B cell (primary cell): ENCODE results near the gene IL17REL. TPM values are rescaled to one million over a fixed set of nuclear protein-coding genes. Genes with fewer than 3 reads are reported as not detected.

Experiments
- ATAC-seq: fragments of 200-7000 bp; cut with Tn5 transposase; one replicate; pipeline ENCODE4 v1.10.0; 2021; ENCODE audit warnings: low read depth, mild to moderate bottlenecking, moderate number of reproducible peaks, moderate library complexity
- CTCF ChIA-PET: fragments of 350-600 bp; sonication (Branson Sonifier 250); formaldehyde crosslinking; loops from one replicate; lab custom pipeline; 2021; ENCODE audit warnings: antibody characterized with exemption, inconsistent platforms; lab: Charles Lee
- POLR2A ChIA-PET: fragments of 350-600 bp; sonication (Branson Sonifier 250); formaldehyde crosslinking; loops from one replicate; lab custom pipeline; 2021; ENCODE audit warnings: antibody characterized with exemption; lab: Charles Lee
- DNase-seq: peaks from one replicate; pipeline ENCODE4 v3.0.0; 2013
- H2AFZ ChIP-seq: 2 replicates; pipeline ENCODE4 v1.6.1; 2012; ENCODE audit warnings: mild to moderate bottlenecking, low read depth, low read length; ENCODE audit not compliant: insufficient read depth, poor library complexity, severe bottlenecking
- H3K27ac ChIP-seq, 2 donors: 1 replicate in 1 of 2; 2 replicates in 1 of 2; pipeline ENCODE4 v1.5.1; 2012 to 2013; ENCODE audit warnings: low read length in 2 of 2, mild to moderate bottlenecking in 2 of 2, moderate library complexity in 1 of 2
- H3K27me3 ChIP-seq, 4 experiments: fragments of 200-600 bp in 1 of 4; sonication (generic) in 1 of 4; replicated peaks in 1 of 4; 1 replicate in 2 of 4; 2 replicates in 2 of 4; pipeline versions ENCODE4 v1.6.1 to v1.7.0; 2013 to 2016; ENCODE audit warnings: low read length in 3 of 4, mild to moderate bottlenecking in 2 of 4, mixed read lengths in 1 of 4, moderate library complexity in 1 of 4; ENCODE audit not compliant: insufficient read depth in 4 of 4, control insufficient read depth in 3 of 4; ENCODE audit errors: control extremely low read depth in 1 of 4
- H3K36me3 ChIP-seq, 2 experiments: replicated peaks in 1 of 2; 1 replicate in 1 of 2; 2 replicates in 1 of 2; pipeline versions ENCODE4 v1.6.1 to v1.7.1; 2013; ENCODE audit warnings: low read length in 1 of 2; ENCODE audit not compliant: insufficient read depth in 2 of 2, control insufficient read depth in 1 of 2; ENCODE audit errors: control extremely low read depth in 1 of 2, extremely low read depth in 1 of 2
- H3K4me1 ChIP-seq, 2 donors: fragments of 200-600 bp in 1 of 2; sonication (generic) in 1 of 2; 1 replicate in 1 of 2; 2 replicates in 1 of 2; pipeline versions ENCODE4 v1.5.1 to v1.6.1; 2013 to 2017; ENCODE audit warnings: low read length in 2 of 2; ENCODE audit not compliant: control insufficient read depth in 2 of 2, insufficient read depth in 2 of 2
- H3K4me2 ChIP-seq: replicated peaks from 2 replicates; pipeline ENCODE3; 2012; ENCODE audit warnings: mild to moderate bottlenecking, low read depth, low read length; ENCODE audit not compliant: poor library complexity, severe bottlenecking
- H3K4me3 ChIP-seq, 5 experiments: fragments of 200-600 bp in 1 of 5; sonication (generic) in 1 of 5; 1 replicate in 3 of 5; 2 replicates in 2 of 5; pipeline versions ENCODE4 v1.5.1 to v1.7.0; 2011 to 2016; ENCODE audit warnings: low read length in 4 of 5, mild to moderate bottlenecking in 4 of 5, low read depth in 2 of 5, control low read depth in 1 of 5, moderate library complexity in 1 of 5; ENCODE audit not compliant: insufficient read depth in 1 of 5; ENCODE audit errors: control extremely low read depth in 1 of 5, extremely low read depth in 1 of 5
- H3K79me2 ChIP-seq: fragments of 200-600 bp; sonication (generic); one replicate; pipeline ENCODE4 v1.6.0; 2016; ENCODE audit warnings: low read length; ENCODE audit not compliant: control insufficient read depth, insufficient read depth
- H3K9ac ChIP-seq: fragments of 200-600 bp; sonication (generic); 2 replicates; pipeline ENCODE4 v1.6.1; 2017; ENCODE audit warnings: mild to moderate bottlenecking, low read length, moderate library complexity
- H3K9me3 ChIP-seq, 3 donors: one replicate each; pipeline versions ENCODE4 v1.6.1 to v1.7.1; 2013; ENCODE audit warnings: low read length in 2 of 3; ENCODE audit not compliant: control insufficient read depth in 2 of 3, insufficient read depth in 1 of 3; ENCODE audit errors: control extremely low read depth in 1 of 3
- H4K20me1 ChIP-seq: 2 replicates; pipeline ENCODE4 v1.6.0; 2012; ENCODE audit warnings: mild to moderate bottlenecking, low read length; ENCODE audit not compliant: insufficient read depth, control insufficient read depth, poor library complexity, severe bottlenecking
- H3K27ac Mint-ChIP-seq: one replicate; pipeline ENCODE4 v1.8.0; 2021; ENCODE audit warnings: mixed read lengths
- H3K27me3 Mint-ChIP-seq: one replicate; pipeline ENCODE4 v1.8.0; 2021; ENCODE audit warnings: mixed read lengths
- H3K4me1 Mint-ChIP-seq: one replicate; pipeline ENCODE4 v1.8.0; 2021; ENCODE audit warnings: mixed read lengths
- H3K4me3 Mint-ChIP-seq: one replicate; pipeline ENCODE4 v1.8.0; 2021; ENCODE audit warnings: mixed read lengths
- H3K9me3 Mint-ChIP-seq: one replicate; pipeline ENCODE4 v1.8.0; 2022; ENCODE audit warnings: mixed read lengths; ENCODE audit not compliant: insufficient read depth
- CTCF ChIP-seq: fragments of 200-600 bp; IDR thresholded peaks from one replicate; pipeline ENCODE4 v1.8.0; 2022; ENCODE audit warnings: antibody characterized with exemption, mild to moderate bottlenecking
- EZH2 ChIP-seq: IDR thresholded peaks from 2 replicates; pipeline ENCODE4 v1.6.1; 2012; ENCODE audit warnings: borderline replicate concordance, low read depth, mild to moderate bottlenecking, moderate library complexity, low read length; ENCODE audit not compliant: insufficient read depth, poor library complexity, severe bottlenecking
- WGBS: methylation state at CpG from one replicate; pipeline ENCODE4 v1.1.5; 2013; ENCODE audit warnings: missing lambda C conversion rate; ENCODE audit not compliant: insufficient coverage; 5-methylcytosine and 5-hydroxymethylcytosine counted together
- intact Hi-C: fragments of 100-400 bp; cut with micrococcal nuclease; formaldehyde crosslinking; loops from one replicate; pipeline ENCODE4 v1.10.0; 2022
- polyA plus RNA-seq: library from polyadenylated mRNA; depleted of rRNA; stranded (reverse); fragments of >200 nt; gene quantifications from 2 replicates; pipeline ENCODE4 v1.2.3, GENCODE V29; 2012
- total RNA-seq, 2 donors: library from RNA; stranded (reverse); fragments of 120-200 nt in 1 of 2; gene quantifications; 1 replicate in 1 of 2; 2 replicates in 1 of 2; pipeline versions ENCODE4 v1.2.3 to v1.2.4, GENCODE V29; 2013 to 2022

Gene IL17REL
- total and polyA plus RNA-seq, 2 donors (not counting 1 experiment from before 2014, with no cell fraction given) = 0.09 to 0.10 TPM

GRCh38 chr22:50048836-50049235, 36.3 kb upstream of the IL17REL start:
- no peak overlapping the region for H3K4me3 Mint-ChIP-seq
- ATAC-seq (no peak), DNase-seq (no peak)
- H3K27me3 ChIP-seq = peaks cover 0 to 22% (median 2%) of the 10 kb centered on the region in 4 experiments
- H3K4me1 ChIP-seq = no peaks in the 10 kb centered on the region
- H2AFZ ChIP-seq = no peak overlapping the region
- no peaks in the 10 kb centered on the region for H3K79me2 ChIP-seq
- POLR2A ChIA-PET = no interaction called here
- peaks cover 26% of the 10 kb centered on the region for H3K27me3 Mint-ChIP-seq
- H3K4me2 ChIP-seq = no peak overlapping the region
- H3K27ac ChIP-seq = no peak overlapping the region
- peaks cover 3% of the 10 kb centered on the region for H3K9me3 Mint-ChIP-seq
- TF ChIP-seq EZH2 = no peak
- H3K4me3 ChIP-seq = no peak overlapping the region
- no peaks in the 10 kb centered on the region for H3K36me3 ChIP-seq
- 92% methylated on average over 16 of the region's 17 CpGs for WGBS
- no peaks in the 10 kb centered on the region for H4K20me1 ChIP-seq
- intact Hi-C loops = no loop called here
- H3K27ac Mint-ChIP-seq = no peak overlapping the region
- H3K9ac ChIP-seq = no peak overlapping the region
- H3K4me1 Mint-ChIP-seq = peaks cover 4% of the 10 kb centered on the region
- H3K9me3 ChIP-seq = peaks cover 0 to 20% (median 8%) of the 10 kb centered on the region in 3 donors
- CTCF ChIA-PET = interaction anchor here (1.1 kb wide), 1 partner anchor 66 kb away, joined by 3 read pairs; no protein-coding TSS in a partner anchor

GRCh38 chr22:50048061-50048765, 35.6 kb upstream of the IL17REL start:
- H3K79me2 ChIP-seq = no peaks in the 10 kb centered on the region
- no peak overlapping the region for H3K9ac ChIP-seq
- H3K27me3 Mint-ChIP-seq = peaks cover 26% of the 10 kb centered on the region
- H3K36me3 ChIP-seq = no peaks in the 10 kb centered on the region
- H3K9me3 Mint-ChIP-seq = no peaks in the 10 kb centered on the region
- no peak overlapping the region for H3K4me3 Mint-ChIP-seq
- no peak overlapping the region for H2AFZ ChIP-seq
- intact Hi-C loops = no loop called here
- no peaks in the 10 kb centered on the region for H4K20me1 ChIP-seq
- TF ChIP-seq CTCF (no peak), EZH2 (no peak)
- H3K4me3 ChIP-seq = no peak overlapping the region
- H3K27me3 ChIP-seq = peaks cover 0 to 19% (median 0%) of the 10 kb centered on the region in 4 experiments
- ChIA-PET CTCF (interaction anchor here (1.1 kb wide), 1 partner anchor 65 kb away, joined by 3 read pairs; no protein-coding TSS in a partner anchor), POLR2A (no interaction called here)
- H3K4me1 Mint-ChIP-seq = peaks cover under 1% of the 10 kb centered on the region
- ATAC-seq = no peak
- 84% methylated on average over 10 of the region's 12 CpGs for WGBS
- no peaks in the 10 kb centered on the region for H3K4me1 ChIP-seq
- no peak for DNase-seq
- peaks cover 0 to 16% (median 3%) of the 10 kb centered on the region in 3 donors for H3K9me3 ChIP-seq
- no peak overlapping the region for H3K4me2 ChIP-seq
- no peak overlapping the region for H3K27ac Mint-ChIP-seq
- no peak overlapping the region for H3K27ac ChIP-seq
